HG02884 (cell line): ENCODE data around the gene VWA8.
"Not testable (repeated sequence)": the region's sequence is repeated elsewhere in the genome, so short reads cannot be mapped to it uniquely, and the experiment has no call there.

Experiments
- ATAC-seq: cut with Tn5 transposase; IDR thresholded peaks from one replicate; pipeline ENCODE4 v1.9.1; 2021; ENCODE audit warnings: mild to moderate bottlenecking, moderate library complexity; ENCODE audit not compliant: unreplicated experiment

The VWA8 gene

DNA sequence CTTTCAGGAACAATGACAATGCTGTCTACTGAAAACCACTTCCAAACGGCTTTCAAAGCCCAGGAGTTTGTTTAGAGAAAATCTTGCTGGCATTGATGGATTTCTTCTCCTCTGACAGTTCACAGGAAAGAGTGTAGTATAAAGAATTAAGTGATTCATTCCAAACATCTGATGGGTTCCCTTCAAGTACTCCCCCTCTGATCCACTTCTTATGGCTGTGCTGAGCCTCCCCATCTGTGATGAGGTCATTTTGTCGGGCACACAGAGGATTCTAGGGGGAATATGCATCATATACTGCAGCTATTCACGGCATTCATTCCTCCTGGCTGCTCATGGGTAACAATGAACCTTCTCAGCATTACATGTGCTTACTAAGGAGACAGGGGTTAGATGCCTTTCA is 395.7 kb downstream of the VWA8 start:
- ATAC-seq: no peak

DNA sequence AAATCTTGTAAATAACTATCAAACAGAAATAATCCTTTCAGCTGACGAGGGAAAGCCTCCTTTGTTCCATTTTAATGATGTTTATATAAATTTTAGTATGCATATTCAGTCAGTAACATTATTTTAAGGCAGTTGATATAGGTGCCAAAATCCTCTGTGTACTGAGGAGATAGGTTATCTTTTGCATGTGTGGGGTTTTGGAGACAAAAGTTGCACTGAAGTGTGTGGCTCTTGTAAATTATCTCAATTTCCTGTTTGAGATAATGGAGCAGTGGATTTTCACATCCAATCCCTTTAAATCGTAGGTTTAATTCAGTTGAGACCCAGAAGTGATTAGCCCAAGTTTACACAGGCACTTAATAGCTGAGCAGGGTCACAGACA is 396.9 kb downstream of the VWA8 start:
- no peak for ATAC-seq

- ATAC-seq: no peak
Observed at GRCh38 chr13:41563341-41563983, 397.4 kb downstream of the VWA8 start.

DNA sequence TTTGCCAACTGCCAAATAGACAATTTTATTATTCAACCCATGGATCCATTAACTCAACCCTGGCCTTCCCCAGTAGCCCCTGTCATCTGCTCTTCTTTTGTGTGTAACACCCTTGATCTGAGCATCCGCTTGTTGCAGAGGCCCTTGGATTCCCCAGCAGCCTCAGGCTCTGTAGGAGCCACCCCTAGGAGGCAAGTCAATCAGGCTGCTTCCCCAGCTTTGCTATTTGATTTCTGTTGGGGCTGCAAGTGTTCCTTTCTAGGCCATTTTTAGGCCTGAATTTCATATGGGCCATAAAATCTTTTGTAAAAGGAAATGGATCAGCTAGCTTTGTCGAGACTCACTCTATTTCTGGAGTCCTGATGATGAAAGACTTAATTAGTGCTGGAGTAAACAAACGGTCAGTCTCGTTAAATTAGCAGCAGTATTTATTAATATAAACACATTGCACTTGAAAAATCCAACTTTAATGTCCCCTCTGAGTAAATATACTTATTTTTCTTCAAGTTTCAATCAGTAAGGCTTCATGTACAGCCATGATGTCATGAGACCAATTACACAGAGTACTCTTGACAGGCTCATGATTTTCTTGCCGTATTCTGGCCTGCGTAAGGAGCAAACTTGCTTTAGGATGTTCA is 398.2 kb downstream of the VWA8 start:
- ATAC-seq: no peak

DNA sequence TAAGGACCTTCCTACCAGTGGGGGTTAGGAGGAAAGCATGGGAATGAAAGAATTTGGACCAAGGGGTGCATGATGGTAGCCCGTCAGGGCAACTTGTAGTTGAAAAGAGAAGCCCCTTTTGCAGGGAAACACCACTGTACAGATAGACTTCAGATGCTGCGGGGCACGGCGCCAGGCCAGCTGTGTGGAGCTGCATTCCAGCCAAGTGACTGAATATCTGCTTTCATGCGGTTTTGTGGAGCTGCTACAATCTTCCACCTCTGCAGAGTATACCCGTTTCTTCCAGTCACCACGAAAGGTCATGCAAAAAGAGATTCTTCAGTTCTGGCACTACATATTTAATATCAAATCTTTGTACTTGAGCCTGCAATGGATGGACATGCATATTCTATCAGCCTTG is 398.8 kb downstream of the VWA8 start:
- ATAC-seq: no peak

- ATAC-seq: no peak
Observed at GRCh38 chr13:41561170-41561569, 399.7 kb downstream of the VWA8 start.

GRCh38 chr13:41558781-41559560 is 401.9 kb downstream of the VWA8 start:
- ATAC-seq: no peak

DNA sequence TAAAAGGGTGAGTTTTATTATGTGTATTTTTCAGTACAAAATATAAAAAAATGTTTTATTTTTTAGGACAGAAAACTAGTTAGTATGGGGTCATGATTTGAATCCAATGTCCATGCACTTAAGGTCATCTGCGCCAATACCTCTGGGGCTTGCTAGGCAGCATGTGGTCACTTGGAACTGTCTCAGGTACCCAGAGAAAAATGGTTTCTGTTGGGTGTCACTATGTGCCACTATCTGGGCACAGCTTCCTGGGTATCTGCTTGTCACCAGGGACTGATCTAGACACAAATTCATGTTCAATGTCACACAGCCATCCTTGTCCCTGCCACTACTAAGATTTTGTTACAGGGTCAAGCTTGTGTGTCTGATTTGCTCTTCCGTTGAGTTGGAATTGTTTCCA is 403.2 kb downstream of the VWA8 start:
- ATAC-seq: no peak

- peak; percentile 98 for ATAC-seq
Observed at GRCh38 chr13:41554626-41555386, 406.1 kb downstream of the VWA8 start.

DNA sequence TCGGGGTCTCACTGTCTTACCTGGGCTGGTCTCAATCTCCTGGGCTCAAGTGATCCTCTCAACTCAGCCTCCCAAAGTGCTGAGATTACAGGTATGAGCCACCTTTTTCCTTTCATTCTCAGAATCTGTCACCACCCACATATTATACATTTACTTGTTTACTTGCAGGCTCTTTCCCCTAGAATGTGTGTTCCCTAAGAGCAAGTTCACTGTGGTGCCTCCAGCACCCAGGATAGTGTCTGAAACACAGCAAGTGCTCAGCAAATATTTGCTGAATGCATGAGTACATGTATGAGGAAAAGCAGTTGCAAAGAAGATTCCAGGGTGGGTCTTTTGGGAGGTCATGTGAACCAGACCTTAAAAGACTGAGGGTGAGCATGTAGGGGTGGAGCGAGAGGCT is 406.7 kb downstream of the VWA8 start:
- ATAC-seq: peak; percentile 7

GRCh38 chr13:41552031-41552430 is 408.9 kb downstream of the VWA8 start:
- ATAC-seq: no peak

DNA sequence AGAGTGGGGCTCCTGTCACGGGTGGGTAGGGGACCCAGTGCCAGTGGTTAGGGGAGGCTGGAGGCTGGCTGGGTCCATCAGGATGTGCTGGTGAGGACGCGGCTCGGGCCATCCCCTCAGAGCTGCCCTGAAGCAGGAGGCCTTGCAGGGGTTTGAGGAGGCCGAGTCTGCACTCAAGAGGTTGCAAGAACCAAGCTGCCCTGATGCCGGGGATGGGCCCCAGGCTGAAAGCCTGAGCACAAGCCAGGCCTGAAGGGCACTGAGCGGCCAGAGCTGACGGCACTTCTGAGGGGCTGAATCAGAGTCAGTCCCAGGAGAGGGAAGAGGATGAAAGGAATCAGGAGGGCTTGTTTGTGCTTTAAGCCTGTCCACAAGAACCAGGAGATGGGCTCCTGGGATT is 410.6 kb downstream of the VWA8 start:
- ATAC-seq: no peak

GRCh38 chr13:41549491-41549890 is 411.4 kb downstream of the VWA8 start:
- no peak for ATAC-seq

DNA sequence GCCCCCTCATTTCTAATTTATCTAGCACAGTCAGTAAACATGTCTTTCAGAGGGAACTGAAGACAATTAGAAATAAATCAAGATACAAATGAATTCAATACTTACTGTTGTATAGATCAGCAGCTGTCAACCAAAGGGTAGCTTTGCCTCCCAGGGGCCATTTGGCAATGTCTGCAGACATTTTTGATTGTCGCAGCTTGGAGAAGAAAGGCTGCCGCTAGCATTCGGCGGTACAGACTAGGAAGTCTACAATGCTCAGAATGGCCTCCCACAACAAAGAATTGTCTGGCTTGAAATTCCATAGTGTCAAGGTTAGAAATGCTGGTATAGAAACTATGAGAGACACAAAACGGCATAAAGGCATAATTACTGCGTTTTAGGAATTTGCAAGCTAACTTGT is 412.0 kb downstream of the VWA8 start:
- no peak for ATAC-seq

DNA sequence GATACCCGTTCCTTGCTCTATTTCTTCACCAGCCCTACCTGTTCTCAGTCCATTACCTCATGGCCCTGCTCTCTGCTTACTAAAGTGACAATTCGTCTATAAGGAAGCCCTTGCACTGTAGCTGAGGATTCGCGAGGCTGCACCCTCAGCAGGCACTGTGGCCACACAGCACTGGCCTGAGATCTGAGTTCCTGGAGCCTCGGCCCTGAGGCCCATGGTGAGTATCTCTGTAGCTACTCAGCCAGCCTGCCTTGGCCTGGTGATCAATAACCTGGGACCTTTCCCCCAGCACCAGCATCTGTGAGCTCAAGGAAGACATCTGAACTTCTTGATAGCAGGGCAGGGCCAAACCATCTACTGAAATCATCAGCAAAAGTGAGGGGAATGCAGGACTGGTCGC is 412.9 kb downstream of the VWA8 start:
- ATAC-seq: no peak

DNA sequence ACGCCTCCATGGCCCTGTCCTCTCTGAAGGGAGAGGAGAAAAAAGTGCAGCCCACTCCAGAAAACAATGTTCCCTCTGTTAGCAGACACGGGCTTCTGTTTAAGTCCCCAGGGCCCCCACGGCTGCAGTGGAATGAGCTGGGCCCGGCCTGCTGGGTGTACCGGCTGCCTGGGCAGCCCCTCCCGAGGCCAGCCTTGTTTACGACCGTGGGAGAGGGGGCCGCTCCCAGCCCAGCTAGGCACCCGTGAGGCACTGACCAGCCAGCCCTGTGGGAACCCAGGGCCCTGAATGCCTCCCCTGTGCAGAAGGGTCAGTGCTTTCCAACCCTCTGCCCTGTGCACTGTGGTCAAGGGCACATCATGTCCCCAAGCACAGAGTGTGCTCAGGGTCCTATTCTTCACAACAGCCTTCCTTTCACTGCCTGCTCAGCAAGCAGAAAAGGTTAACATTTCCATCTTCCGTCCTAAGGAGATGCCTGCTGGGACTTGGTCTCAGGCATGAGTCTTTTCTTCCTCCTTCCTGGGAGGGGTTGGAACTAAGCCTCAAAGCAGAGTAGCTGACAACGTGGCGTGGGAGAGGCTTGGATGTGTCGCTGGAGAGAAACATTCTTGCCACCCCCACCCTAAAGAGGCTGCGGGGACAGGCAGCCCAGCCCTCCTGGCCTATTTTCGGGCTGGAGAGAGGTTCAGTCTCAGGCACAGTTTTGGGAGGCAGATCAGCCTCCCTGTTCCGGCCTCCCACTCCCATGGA is 413.5 kb downstream of the VWA8 start:
- no peak for ATAC-seq

DNA sequence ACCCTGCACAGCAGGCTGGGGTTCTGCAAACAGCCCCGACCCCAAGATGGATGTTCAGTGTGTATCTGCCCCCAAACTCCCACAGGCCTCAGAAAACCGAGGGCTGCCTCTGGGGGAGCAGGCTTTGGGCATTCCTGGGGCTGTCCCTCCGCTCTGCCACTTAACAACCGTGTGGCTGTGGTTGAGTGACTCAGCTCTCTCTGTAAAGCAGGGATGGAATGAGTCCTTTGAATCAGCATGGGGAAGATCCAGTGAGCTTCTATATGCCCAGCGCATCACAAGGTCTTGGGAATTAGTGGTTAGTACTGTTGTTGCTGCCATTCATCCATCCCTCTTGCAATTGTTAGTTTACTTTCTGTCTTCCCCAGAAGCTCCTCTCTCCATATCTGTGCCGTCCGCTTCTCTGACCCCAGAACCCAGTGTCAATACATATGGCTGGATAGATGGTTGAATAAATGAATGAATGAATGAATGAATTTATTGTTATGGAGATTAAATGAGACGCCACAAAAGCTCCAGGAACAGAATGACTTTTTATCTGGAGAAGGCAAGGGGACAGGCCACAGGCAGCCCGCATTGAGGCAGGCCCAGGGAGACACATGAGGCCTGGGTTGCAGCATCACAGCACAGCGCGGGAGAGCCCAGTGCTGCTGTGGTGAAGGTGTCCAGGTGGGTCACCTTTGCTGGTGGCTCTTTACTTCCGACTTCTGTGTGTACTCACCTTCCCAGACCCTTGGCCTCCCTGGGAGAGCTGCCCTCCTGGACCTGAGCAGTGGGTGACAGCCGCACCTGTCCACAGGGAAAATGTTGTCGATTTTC is 414.3 kb downstream of the VWA8 start:
- ATAC-seq: no peak

GRCh38 chr13:41545432-41545707 is 415.5 kb downstream of the VWA8 start:
- ATAC-seq: no peak

- no peak for ATAC-seq
Observed at GRCh38 chr13:41543664-41544300, 417.1 kb downstream of the VWA8 start.

DNA sequence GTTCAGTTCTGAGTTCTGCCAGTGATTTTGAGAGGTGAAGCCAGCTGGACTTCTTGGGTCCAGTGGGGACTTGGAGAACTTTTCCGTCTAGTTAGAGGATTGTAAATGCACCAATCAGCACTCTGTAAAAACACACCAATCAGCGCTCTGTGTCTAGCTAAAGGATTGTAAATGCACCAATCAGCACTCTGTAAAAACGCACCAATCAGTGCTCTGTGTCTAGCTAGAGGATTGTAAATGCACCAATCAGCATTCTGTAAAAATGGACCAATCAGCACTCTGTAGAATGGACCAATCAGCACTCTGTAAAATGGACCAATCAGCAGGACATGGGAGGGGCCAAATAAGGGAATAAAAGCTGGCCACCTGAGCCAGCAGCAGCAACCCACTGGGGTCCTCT is 418.1 kb downstream of the VWA8 start:
- ATAC-seq: not testable (repeated sequence)
